T-helper 17 cell (primary cell): ENCODE data around the gene SLC46A1. TPM values are rescaled to one million over a fixed set of nuclear protein-coding genes. Genes with fewer than 3 reads are reported as not detected.

Experiments used
- ATAC-seq: fragments of 150-1000 bp; cut with Tn5 transposase; 2 replicates; pipeline ENCODE4 v1.10.0; 2021; ENCODE audit warnings: mild to moderate bottlenecking, moderate library complexity
- DNase-seq, 3 donors: peaks; one replicate each; pipeline versions ENCODE4 v3.0.0 to v3.0.0-alpha.2; 2020 to 2021
- H3K9me3 ChIP-seq: one replicate; pipeline ENCODE4 v1.7.0; 2013; ENCODE audit warnings: low read length, mild to moderate bottlenecking; ENCODE audit not compliant: control insufficient read depth, poor library complexity, severe bottlenecking
- H3K27ac Mint-ChIP-seq: one replicate; pipeline ENCODE4 v1.8.0; 2022; ENCODE audit warnings: mild to moderate bottlenecking, moderate library complexity, mixed read lengths
- H3K27me3 Mint-ChIP-seq: one replicate; pipeline ENCODE4 v1.8.0; 2022; ENCODE audit warnings: mixed read lengths
- H3K36me3 Mint-ChIP-seq: one replicate; pipeline ENCODE4 v1.8.0; 2022; ENCODE audit warnings: low read depth, mixed read lengths
- H3K4me1 Mint-ChIP-seq: one replicate; pipeline ENCODE4 v1.8.0; 2022; ENCODE audit warnings: mild to moderate bottlenecking, mixed read lengths
- H3K4me3 Mint-ChIP-seq: one replicate; pipeline ENCODE4 v1.8.0; 2022; ENCODE audit warnings: mild to moderate bottlenecking, moderate library complexity, mixed read lengths
- total RNA-seq, 4 donors: library from RNA in 2 of 4; stranded (reverse) in 2 of 4; gene quantifications; one replicate each; pipeline ENCODE4 v1.2.3 and lab custom pipeline; 2022 to 2026

SLC46A1 gene
- total RNA-seq, 2 donors from 2014 or later = 0.50 to 0.99 TPM

GRCh38 chr17:28398280-28398981, 7.6 kb downstream of the SLC46A1 start:
- ATAC-seq = no peak
- Mint-ChIP-seq H3K27ac (peak overlapping the region; percentile 11), H3K4me1 (peaks cover 14% of the 10 kb centered on the region), H3K36me3 (peaks cover 3% of the 10 kb centered on the region), H3K27me3 (no peaks in the 10 kb centered on the region), H3K4me3 (no peak overlapping the region)
- no peaks in the 10 kb centered on the region for H3K9me3 ChIP-seq
- DNase-seq = no peak

- Mint-ChIP-seq H3K4me3 (no peak overlapping the region), H3K27ac (peak overlapping the region; percentile 11), H3K27me3 (no peaks in the 10 kb centered on the region), H3K4me1 (peaks cover 13% of the 10 kb centered on the region), H3K36me3 (peaks cover 3% of the 10 kb centered on the region)
- ATAC-seq (no peak), DNase-seq (no peak)
- H3K9me3 ChIP-seq = no peaks in the 10 kb centered on the region
These were observed 8.2 kb downstream of the SLC46A1 start for GRCh38 chr17:28397687-28398279.

GRCh38 chr17:28397275-28397674, 8.7 kb downstream of the SLC46A1 start:
- no peaks in the 10 kb centered on the region for H3K9me3 ChIP-seq

GRCh38 chr17:28396635-28397239, 9.3 kb downstream of the SLC46A1 start:
- Mint-ChIP-seq H3K27me3 (no peaks in the 10 kb centered on the region), H3K4me3 (no peak overlapping the region), H3K4me1 (peaks cover 9% of the 10 kb centered on the region), H3K36me3 (peaks cover 3% of the 10 kb centered on the region), H3K27ac (no peak overlapping the region)
- no peaks in the 10 kb centered on the region for H3K9me3 ChIP-seq
- DNase-seq = no peak
- ATAC-seq = no peak

More at GRCh38 chr17:28397275-28397674, 8.7 kb downstream of the SLC46A1 start:
- Mint-ChIP-seq H3K36me3 (peaks cover 3% of the 10 kb centered on the region), H3K4me3 (no peak overlapping the region), H3K27ac (peak overlapping the region; percentile 11), H3K27me3 (no peaks in the 10 kb centered on the region), H3K4me1 (peaks cover 11% of the 10 kb centered on the region)
- ATAC-seq (no peak), DNase-seq (no peak)

GRCh38 chr17:28395968-28396367, 10.0 kb downstream of the SLC46A1 start:
- ATAC-seq (no peak), DNase-seq (no peak)
- Mint-ChIP-seq H3K36me3 (peaks cover 5% of the 10 kb centered on the region), H3K27me3 (no peaks in the 10 kb centered on the region), H3K4me3 (no peak overlapping the region), H3K27ac (no peak overlapping the region), H3K4me1 (peaks cover 9% of the 10 kb centered on the region)
- H3K9me3 ChIP-seq = no peaks in the 10 kb centered on the region

- no peak for ATAC-seq
- H3K27ac Mint-ChIP-seq = no peak overlapping the region
- DNase-seq = no peak
- peaks cover 11% of the 10 kb centered on the region for H3K4me1 Mint-ChIP-seq
- peaks cover 6% of the 10 kb centered on the region for H3K36me3 Mint-ChIP-seq
- H3K4me3 Mint-ChIP-seq = no peak overlapping the region
- H3K27me3 Mint-ChIP-seq = no peaks in the 10 kb centered on the region
- H3K9me3 ChIP-seq = no peaks in the 10 kb centered on the region
These were observed 10.6 kb downstream of the SLC46A1 start for GRCh38 chr17:28395426-28395825.

GRCh38 chr17:28394337-28395116, 11.5 kb downstream of the SLC46A1 start:
- Mint-ChIP-seq H3K4me1 (peaks cover 15% of the 10 kb centered on the region), H3K27me3 (no peaks in the 10 kb centered on the region), H3K4me3 (no peak overlapping the region), H3K27ac (no peak overlapping the region), H3K36me3 (peaks cover 11% of the 10 kb centered on the region)
- ATAC-seq (no peak), DNase-seq (no peak)
- H3K9me3 ChIP-seq = no peaks in the 10 kb centered on the region

GRCh38 chr17:28392491-28392890, 13.5 kb downstream of the SLC46A1 start:
- H3K4me1 Mint-ChIP-seq = peaks cover 11% of the 10 kb centered on the region
- DNase-seq (no peak), ATAC-seq (no peak)
- no peaks in the 10 kb centered on the region for H3K9me3 ChIP-seq
- H3K4me3 Mint-ChIP-seq = no peak overlapping the region
- H3K27me3 Mint-ChIP-seq = no peaks in the 10 kb centered on the region
- peaks cover 11% of the 10 kb centered on the region for H3K36me3 Mint-ChIP-seq
- H3K27ac Mint-ChIP-seq = no peak overlapping the region

GRCh38 chr17:28391401-28391800, 14.6 kb downstream of the SLC46A1 start:
- Mint-ChIP-seq H3K36me3 (peaks cover 11% of the 10 kb centered on the region), H3K27ac (no peak overlapping the region), H3K4me1 (peaks cover 11% of the 10 kb centered on the region), H3K27me3 (no peaks in the 10 kb centered on the region), H3K4me3 (no peak overlapping the region)
- H3K9me3 ChIP-seq = no peaks in the 10 kb centered on the region
- DNase-seq = no peak
- no peak for ATAC-seq

- Mint-ChIP-seq H3K36me3 (peaks cover 11% of the 10 kb centered on the region), H3K4me3 (no peak overlapping the region), H3K27ac (no peak overlapping the region), H3K4me1 (peaks cover 13% of the 10 kb centered on the region), H3K27me3 (no peaks in the 10 kb centered on the region)
- no peak for ATAC-seq
- DNase-seq = no peak
- no peaks in the 10 kb centered on the region for H3K9me3 ChIP-seq
These were observed 15.0 kb downstream of the SLC46A1 start for GRCh38 chr17:28390984-28391383.

GRCh38 chr17:28390563-28390962, 15.4 kb downstream of the SLC46A1 start:
- DNase-seq = no peak
- ATAC-seq = no peak
- H3K9me3 ChIP-seq = no peaks in the 10 kb centered on the region
- Mint-ChIP-seq H3K4me1 (peaks cover 13% of the 10 kb centered on the region), H3K27me3 (no peaks in the 10 kb centered on the region), H3K27ac (no peak overlapping the region), H3K36me3 (peaks cover 11% of the 10 kb centered on the region), H3K4me3 (no peak overlapping the region)

GRCh38 chr17:28390141-28390540, 15.9 kb downstream of the SLC46A1 start:
- Mint-ChIP-seq H3K27me3 (no peaks in the 10 kb centered on the region), H3K4me3 (no peak overlapping the region), H3K36me3 (peaks cover 11% of the 10 kb centered on the region), H3K4me1 (peaks cover 17% of the 10 kb centered on the region), H3K27ac (no peak overlapping the region)
- ATAC-seq = no peak
- H3K9me3 ChIP-seq = no peaks in the 10 kb centered on the region
- DNase-seq = no peak

- ATAC-seq (no peak), DNase-seq (no peak)
- Mint-ChIP-seq H3K27ac (no peak overlapping the region), H3K27me3 (no peaks in the 10 kb centered on the region), H3K4me1 (peaks cover 19% of the 10 kb centered on the region), H3K36me3 (peaks cover 8% of the 10 kb centered on the region), H3K4me3 (no peak overlapping the region)
- H3K9me3 ChIP-seq = no peaks in the 10 kb centered on the region
These were observed 17.9 kb downstream of the SLC46A1 start for GRCh38 chr17:28388106-28388505.
